Measurements from ENCODE around the gene KRTAP12-3. TPM values are rescaled to one million over a fixed set of nuclear protein-coding genes. Genes with fewer than 3 reads are reported as not detected.
"Not testable (repeated sequence)": the region's sequence is repeated elsewhere in the genome, so short reads cannot be mapped to it uniquely, and the experiment has no call there.

The KRTAP12-3 gene
- total RNA-seq, 1 experiment from 2014 or later = not detected

DNA sequence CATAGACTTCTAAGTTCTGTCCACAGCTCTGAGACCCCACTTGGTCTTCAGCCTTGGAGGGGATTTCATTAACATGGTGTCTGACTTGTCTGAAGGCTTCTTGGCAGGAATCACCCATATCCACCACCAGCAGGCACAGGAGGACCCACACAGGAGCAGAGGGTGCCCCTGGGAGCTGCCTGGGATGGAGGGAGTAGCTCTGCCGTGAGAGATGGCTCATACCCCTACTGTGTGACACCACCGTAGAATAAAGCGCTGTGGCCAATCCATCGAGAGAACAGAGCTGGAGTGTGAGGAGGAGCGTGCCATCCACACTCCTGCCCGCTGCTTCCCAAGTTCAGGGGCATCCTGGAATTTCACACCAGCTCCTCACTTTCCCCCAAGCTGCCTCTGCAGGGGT, 27.3 kb downstream of the KRTAP12-3 start:
- DNase-seq (ENCODE audit: low read depth) = not testable (repeated sequence)

DNA sequence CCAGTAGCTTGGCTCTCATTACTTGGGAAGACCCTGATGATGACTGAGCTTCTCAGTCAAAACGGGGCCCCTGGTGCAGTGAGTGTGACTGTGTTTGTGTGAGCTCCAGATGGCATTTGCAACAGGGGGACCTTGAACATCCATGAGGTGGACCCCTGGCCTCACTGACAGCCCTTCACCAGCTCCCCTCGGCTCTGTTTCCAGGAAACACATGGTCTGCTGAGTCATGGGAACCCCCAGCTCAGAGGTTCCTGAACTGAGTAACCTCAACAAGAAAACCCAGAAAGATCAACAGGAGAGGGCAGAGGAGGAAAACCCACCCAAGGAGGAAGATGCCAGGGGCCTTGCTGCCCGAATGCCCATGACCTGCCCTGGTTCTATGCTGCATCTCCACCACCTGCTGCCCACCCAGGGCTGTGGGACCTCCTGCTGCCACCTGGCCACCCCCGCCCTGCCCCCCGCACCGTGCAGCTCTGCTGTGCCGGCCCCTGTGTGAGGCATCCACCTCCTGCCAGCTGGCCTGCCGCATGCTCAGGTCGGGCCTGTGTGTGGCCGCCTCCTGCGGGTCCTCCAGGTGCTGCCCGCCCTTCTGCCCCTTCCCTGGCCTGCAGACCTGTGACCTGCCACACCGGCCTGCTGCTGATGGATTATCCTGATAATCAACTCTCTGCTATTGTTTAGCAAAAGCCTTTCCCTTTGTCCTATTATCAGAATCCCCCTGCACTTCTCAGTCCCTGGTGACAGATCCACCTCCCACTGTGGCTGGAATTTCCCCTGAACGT, 28.5 kb downstream of the KRTAP12-3 start:
- DNase-seq (ENCODE audit: low read depth) = no peak

DNA sequence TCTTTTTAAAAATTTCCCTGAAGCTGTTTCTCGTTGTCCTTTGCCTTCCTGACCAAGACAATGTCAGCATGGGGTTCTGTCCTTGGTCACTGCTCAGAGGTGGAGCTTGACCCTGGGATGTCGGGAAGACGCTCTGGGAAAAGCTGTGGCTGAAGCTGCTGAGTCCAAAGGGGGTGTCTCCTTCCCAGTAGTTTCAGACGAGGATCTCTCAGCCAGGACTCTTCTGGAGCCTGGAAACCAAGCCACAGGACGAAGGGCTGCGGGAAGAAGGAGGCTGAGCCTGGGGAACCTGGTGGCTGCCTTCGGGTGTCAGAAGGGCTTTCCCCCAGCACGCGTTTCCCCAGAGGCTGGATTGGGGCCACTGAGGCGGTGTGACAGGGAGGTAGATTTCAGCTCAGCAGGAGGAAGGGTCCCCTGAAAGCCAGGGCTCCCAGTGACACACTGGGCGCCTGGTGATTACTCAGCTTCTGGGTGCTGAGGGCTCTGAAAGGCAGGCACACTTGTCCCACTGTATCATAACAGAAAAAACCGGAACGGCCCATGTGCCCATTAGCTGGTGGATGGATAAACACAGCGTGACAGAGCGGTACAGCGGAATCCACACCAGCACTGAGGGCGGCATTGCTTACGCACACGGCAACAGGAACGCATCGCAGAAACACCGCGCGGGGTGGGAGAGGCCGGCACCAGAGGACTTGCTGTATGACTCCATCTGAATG, 29.3 kb downstream of the KRTAP12-3 start:
- DNase-seq (ENCODE audit: low read depth) = no peak

DNA sequence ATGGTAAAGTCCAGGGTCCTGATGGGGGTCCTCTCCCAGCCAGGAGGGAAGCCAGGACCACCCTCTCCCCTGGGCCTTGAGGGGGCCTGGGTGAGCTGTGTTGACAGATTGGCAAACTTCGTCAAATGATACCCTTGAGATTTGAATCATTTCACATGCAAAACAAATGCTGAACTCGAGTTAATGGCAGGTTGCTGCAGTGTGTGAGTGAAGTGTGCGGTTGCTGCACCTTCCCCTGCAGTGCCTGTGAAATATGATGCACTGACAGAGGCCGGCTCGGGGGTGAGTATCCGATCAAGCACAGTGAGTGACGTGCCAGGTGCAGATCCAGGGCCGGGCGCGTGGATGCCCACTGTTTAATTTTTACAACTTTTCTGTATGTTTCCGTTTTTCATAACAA, 29.9 kb downstream of the KRTAP12-3 start:
- DNase-seq (ENCODE audit: low read depth) = no peak

DNA sequence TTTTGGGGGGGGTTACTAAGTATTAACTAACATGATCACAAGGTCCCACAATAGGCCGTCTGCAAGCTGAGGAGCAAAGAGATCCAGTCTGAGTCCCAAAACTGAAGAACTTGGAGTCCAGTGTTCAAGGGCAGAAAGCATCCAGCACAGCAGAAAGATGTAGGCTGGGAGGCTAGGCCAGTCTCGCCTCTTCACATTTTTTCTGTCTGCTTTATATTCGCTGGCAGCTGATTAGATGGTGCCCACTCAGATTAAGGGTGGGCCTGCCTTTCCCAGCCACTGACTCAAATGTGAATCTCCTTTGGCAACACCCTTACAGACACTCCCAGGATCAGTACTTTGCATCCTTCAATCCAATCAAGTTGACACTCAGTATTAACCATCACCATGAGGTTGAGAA, 32.0 kb downstream of the KRTAP12-3 start:
- not testable (repeated sequence) for DNase-seq (ENCODE audit: low read depth)

DNA sequence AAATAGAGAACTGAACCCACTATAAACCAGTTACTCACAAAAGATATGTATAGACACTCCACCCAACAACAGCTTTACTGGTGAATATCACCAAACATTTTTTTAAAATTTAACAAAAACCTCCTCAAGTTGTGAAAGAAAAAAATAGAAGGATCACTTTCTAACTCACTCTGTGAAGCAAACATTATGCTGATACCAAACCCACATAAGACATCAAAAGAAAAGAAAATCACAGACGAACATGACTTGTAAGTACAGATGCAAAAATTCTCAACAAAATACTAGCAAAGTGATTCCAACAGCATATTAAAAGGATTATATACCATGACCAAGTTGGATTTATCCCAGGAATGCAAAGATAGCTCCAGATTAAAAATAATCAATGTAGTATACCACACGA, 34.0 kb downstream of the KRTAP12-3 start:
- DNase-seq (ENCODE audit: low read depth) = no peak

- DNase-seq (ENCODE audit: low read depth) = no peak
Observed at GRCh38 chr21:44692798-44693512, 35.2 kb downstream of the KRTAP12-3 start.

GRCh38 chr21:44694776-44695175, 37.0 kb downstream of the KRTAP12-3 start:
- no peak for DNase-seq (ENCODE audit: low read depth)

GRCh38 chr21:44695184-44695583, 37.5 kb downstream of the KRTAP12-3 start:
- no peak for DNase-seq (ENCODE audit: low read depth)

- DNase-seq (ENCODE audit: low read depth) = no peak
Observed at GRCh38 chr21:44695641-44696040, 37.9 kb downstream of the KRTAP12-3 start.

GRCh38 chr21:44696572-44696971, 38.8 kb downstream of the KRTAP12-3 start:
- no peak for DNase-seq (ENCODE audit: low read depth)

DNA sequence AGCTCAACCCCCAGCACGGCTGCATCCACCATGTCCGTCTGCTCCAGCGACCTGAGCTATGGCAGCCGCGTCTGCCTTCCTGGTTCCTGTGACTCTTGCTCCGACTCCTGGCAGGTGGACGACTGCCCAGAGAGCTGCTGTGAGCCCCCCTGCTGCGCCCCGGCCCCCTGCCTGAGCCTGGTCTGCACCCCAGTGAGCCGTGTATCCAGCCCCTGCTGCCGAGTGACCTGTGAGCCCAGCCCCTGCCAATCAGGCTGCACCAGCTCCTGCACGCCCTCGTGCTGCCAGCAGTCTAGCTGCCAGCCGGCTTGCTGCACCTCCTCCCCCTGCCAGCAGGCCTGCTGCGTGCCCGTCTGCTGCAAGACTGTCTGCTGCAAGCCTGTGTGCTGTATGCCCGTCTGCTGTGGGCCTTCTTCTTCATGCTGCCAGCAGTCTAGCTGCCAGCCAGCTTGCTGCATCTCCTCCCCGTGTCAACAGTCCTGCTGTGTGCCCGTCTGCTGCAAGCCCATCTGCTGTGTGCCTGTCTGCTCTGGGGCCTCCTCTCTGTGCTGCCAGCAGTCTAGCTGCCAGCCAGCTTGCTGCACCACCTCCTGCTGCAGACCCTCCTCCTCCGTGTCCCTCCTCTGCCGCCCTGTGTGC, 39.6 kb downstream of the KRTAP12-3 start, which contains the start of gene KRTAP10-12:
TSS of gene KRTAP10-12 (plus strand) at position 1 of the 639 bp plus-strand sequence. CDS start at position 31, 30 bp downstream.
- DNase-seq (ENCODE audit: low read depth) = not testable (repeated sequence)

DNA sequence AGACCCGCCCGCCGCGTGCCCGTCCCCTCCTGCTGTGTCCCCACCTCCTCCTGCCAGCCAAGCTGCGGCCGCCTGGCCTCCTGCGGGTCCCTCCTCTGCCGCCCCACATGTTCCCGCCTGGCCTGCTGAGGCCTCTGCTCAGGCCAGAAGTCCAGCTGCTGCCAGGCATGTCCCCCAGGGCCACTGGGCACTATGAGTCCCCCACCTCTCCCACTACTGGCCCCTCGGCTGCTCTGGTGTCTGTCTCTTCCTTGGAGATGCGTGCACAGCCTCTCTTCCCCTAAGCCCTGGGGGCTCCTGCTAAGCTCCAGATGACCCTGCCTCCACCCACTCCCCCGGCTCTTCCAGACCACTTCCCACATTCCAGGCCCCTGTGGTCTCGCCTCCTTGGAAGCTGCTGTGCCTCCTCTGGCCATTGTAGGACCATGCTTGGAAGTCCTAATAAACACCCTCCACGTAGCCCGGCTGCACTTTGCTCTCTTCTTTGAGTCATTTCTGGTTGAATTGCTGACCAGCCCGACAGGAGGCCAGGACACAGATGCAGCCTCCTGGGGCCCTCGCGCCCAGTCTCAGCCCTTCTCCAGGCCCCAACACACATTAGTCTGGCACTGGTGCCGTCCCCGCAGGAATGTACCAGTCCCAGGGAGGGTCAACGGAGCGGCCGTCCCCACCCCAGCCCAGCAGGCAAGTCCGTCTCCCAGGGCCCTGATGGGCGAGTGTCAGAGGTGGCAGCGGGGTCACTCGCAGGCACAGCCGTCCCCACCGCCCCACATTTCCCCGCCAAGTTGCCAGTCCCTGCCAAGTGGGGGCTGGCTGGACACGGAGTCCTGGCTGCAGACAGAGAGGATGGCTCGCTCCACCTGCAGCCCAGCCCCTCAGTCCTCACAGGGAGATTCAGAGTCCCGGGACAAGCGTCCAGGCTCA, 40.3 kb downstream of the KRTAP12-3 start:
- DNase-seq (ENCODE audit: low read depth) = no peak

DNA sequence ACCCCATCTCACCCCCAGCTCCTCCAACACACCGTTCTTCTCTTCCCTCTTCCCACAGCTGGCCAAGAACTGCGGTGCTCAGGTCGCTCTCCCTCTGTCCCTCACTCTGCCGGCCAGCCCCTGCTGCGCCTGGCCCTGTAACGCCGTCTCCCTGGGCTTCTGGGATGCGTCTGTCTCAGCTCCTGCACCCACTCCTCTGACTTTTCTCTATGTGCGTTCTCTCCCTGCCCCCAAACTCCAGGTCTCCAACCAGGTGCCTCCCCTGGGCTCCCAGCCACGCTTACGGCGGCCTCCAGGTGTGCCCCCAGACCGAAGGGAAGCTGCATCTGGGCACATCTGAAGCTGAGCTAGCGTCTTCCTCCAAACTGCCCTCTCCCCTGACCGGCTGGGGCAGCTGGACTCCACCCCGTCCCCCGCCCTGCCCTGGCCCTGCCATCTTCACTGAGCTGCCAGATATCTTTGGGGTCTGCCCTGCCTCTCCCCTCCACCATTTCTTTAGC, 41.8 kb downstream of the KRTAP12-3 start:
- DNase-seq (ENCODE audit: low read depth) = no peak

- DNase-seq (ENCODE audit: low read depth) = no peak
Observed at GRCh38 chr21:44700101-44701022, 42.6 kb downstream of the KRTAP12-3 start.

DNA sequence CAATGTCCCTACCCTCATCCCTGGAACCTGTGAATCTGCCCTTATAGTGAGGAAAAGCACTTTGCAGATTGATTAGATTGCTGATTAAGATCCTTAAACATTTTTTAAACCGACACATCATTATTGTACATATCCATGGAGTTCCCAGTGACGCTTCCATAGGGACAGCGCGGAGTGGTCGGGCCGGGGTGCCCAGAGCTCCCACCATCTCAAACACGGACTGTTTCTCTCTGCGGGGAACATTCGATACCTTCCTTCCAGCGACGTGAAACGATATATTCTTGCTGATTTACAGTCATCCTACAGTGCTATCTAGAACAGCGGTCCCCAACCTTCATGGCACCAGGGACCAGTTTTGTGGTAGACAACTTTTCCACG, 43.3 kb downstream of the KRTAP12-3 start:
- DNase-seq (ENCODE audit: low read depth) = no peak

DNA sequence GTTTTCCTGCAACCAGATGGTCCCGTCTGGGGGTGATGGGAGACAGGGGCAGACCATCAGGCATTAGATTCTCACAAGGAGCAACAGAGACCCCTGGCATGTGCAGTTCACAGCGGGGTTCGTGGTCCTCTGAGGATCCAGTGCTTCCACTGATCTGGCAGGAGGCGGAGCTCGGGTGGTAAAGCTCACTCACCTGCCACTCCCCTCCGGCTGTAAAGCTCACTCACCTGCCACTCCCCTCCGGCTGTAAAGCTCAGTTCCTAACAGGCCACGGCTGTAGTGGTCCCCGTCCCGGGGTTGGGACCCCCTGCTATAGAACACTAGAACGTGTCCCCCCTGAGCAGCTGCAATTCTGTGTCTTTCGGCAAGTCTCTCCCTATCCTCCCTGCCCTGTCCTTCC, 43.8 kb downstream of the KRTAP12-3 start:
- no peak for DNase-seq (ENCODE audit: low read depth)

DNA sequence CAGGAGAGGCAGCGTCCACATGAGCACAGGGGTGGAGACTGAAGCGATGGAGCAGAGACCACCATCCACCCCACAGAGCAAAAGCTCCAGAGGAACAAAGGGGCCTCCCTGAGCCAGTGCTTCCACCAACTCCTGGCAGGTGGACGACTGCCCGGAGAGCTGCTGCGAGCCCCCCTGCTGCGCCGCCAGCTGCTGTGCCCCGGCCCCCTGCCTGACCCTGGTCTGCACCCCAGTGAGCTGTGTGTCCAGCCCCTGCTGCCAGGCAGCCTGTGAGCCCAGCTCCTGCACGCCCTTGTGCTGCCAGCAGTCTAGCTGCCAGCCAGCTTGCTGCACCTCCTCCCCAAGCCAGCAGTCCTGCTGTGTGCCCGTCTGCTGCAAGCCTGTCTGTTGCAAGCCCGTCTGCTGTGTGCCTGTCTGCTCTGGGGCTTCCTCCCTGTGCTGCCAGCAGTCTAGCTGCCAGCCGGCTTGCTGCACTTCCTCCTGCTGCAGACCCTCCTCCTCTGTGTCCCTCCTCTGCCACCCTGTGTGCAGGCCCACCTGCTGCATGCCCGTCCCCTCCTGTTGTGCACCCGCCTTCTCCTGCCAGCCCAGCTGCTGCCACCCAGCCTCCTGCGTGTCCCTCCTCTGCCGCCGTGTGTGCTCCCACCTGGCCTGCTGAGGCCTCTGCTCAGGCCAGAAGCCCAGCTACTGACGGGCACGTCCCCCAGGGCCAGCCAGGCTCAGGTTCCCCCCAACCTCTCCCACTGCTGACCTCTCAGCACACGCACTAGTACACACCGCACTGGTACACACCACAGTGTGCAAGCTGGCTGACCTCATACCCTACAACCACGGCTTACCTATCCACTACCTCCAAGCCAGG, 44.6 kb downstream of the KRTAP12-3 start:
- DNase-seq (ENCODE audit: low read depth) = no peak
